Measurements from ENCODE around the gene SPARC.

The SPARC gene

DNA sequence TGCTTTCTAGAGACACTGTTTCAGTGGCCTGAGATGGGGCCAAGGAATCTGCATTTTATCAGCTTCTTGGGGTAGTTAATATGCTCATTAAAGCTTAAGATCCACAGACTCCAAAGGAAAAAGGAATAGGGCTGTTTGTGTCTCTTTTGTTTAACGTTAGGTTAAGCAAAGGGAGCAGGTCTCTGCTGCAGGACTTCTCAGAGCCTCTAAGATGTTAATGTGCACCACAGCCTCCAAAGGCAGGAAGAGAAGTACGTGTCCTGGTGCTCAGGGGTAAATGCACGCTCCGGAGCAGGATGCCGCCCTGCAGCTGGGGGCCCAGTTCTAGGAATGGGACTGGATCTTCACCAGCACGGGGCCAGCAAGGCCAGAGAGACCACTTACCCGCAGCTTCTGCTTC lies 19.6 kb downstream of the SPARC start:
- TF ChIP-seq, protein P1, sequence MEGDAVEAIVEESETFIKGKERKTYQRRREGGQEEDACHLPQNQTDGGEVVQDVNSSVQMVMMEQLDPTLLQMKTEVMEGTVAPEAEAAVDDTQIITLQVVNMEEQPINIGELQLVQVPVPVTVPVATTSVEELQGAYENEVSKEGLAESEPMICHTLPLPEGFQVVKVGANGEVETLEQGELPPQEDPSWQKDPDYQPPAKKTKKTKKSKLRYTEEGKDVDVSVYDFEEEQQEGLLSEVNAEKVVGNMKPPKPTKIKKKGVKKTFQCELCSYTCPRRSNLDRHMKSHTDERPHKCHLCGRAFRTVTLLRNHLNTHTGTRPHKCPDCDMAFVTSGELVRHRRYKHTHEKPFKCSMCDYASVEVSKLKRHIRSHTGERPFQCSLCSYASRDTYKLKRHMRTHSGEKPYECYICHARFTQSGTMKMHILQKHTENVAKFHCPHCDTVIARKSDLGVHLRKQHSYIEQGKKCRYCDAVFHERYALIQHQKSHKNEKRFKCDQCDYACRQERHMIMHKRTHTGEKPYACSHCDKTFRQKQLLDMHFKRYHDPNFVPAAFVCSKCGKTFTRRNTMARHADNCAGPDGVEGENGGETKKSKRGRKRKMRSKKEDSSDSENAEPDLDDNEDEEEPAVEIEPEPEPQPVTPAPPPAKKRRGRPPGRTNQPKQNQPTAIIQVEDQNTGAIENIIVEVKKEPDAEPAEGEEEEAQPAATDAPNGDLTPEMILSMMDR (IDR thresholded peaks at IDR 0.05; ENCODE audit: insufficient read depth, low read depth, low read length, missing control alignments) = no peak
- DNase-seq (ENCODE audit: low read depth) = no peak
- no peak overlapping the region for H3K4me3 ChIP-seq (ENCODE audit: low read length)

DNA sequence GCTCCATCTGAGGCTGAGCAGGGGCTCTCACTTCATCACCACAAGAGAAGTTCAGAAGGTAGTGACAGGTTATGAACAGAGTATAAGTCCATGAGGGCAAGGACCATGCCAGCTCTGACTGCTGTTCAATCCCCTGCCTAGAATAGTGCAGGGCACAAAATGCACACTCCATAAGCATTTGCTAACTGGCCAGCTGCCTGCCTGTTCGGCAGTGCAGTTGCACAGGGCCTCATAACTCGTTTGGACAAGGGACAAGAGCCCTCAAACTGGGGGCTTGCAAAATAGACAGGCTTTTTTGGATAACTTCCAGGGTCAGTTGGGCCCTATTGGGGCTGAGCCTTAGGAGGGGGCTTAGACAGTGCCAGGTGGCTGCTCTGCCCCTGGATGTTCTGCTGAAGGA lies 21.1 kb downstream of the SPARC start:
- DNase-seq (ENCODE audit: low read depth) = no peak
- H3K4me3 ChIP-seq (ENCODE audit: low read length) = no peak overlapping the region
- TF ChIP-seq, protein P1 (IDR thresholded peaks at IDR 0.05; ENCODE audit: insufficient read depth, low read depth, low read length, missing control alignments) = no peak

DNA sequence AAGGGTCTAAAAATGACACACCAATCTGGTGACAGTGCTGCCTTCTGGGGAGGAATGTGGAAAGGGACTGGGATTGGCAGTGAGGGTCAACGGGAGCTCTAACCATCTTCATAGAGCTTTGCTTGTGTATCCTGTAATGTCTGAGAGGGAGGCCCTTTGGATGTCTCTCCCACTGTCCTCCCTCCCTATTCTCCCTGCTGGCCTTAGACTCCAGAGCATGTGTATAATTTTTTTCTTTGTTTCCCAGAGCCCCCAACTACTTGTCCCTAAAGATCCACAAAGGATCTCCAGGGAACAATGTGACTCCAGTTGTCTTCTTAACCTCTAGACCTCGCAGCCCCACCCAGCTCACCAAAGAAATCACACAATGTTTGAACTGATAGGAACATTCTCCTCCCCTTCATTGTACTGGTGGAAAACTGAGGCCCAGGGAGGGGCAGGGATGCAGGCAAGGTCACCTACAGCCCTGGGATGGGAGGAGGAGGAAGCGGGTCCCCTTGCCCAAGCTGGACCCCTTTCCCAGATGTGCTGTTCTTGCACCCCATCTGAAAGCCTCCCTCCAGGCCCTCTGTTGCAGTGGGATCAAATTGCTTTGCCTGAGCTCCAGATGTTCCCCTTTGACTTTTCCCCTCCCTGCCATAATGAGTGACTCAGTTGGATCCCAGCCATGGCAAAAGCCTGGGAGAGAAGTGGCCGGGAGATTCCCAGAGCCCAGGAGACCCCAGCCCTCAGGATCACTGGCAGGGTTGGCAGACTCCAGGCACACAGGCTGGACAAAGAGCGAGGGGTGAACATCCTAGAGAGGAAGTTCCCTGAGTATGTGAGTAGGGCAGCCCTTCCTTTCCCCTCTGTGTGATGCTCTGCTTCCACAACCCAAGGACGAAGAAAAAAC lies 21.8 kb downstream of the SPARC start:
- TF ChIP-seq, protein P1 (IDR thresholded peaks at IDR 0.05; ENCODE audit: insufficient read depth, low read depth, low read length, missing control alignments) = no peak
- DNase-seq (ENCODE audit: low read depth) = no peak
- H3K4me3 ChIP-seq (ENCODE audit: low read length) = no peak overlapping the region

DNA sequence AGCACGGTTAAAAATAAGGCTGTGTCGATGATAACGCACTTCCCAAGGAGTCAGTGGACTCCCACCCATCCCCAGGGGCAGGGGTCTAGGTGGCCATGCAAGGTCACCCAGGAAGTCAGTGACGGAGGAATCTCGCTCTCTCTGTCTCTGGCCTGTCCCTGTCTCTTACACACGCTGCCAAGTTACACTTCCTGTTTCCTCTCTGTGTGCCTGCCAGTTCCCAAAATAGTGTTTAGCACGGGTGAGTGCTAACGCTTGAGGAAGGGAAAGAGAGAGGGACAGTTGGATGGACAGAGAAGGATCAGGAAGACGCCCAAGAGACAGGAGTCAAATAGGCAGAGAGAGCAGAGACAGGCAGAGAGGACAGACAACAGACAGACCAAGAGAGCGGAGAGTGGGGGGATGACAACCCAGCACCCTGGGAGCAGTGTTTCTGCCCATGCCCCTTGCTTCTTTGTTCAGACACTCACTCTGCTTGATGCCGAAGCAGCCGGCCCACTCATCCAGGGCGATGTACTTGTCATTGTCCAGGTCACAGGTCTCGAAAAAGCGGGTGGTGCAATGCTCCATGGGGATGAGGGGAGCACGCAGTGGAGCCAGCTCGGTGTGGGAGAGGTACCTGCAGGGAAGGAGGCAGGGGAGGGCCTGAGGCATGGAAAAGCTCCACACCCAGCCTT lies 23.0 kb downstream of the SPARC start:
- DNase-seq (ENCODE audit: low read depth) = no peak
- H3K4me3 ChIP-seq (ENCODE audit: low read length) = no peak overlapping the region
- TF ChIP-seq, protein P1 (IDR thresholded peaks at IDR 0.05; ENCODE audit: insufficient read depth, low read depth, low read length, missing control alignments) = no peak

DNA sequence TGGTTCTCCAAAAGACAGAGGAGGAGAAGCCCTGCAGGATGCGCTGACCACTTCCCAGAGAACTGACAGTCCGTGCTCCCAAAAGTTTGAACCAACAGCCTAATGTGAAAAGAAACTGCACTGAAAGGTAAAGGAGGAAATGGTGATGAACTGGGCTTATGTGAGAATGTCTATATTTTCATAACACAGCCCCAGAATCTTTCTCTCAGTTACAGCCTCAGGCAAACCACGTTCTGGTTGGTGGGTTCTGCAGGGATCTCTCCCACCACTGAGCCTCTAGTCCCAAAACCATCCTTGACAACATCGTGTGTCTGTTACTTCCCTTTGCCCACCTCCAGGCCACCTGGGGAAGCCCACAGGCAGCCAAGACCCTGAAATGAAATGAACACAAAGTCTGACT lies 23.9 kb downstream of the SPARC start:
- no peak overlapping the region for H3K4me3 ChIP-seq (ENCODE audit: low read length)
- DNase-seq (ENCODE audit: low read depth) = no peak
- TF ChIP-seq, protein P1 (IDR thresholded peaks at IDR 0.05; ENCODE audit: insufficient read depth, low read depth, low read length, missing control alignments) = no peak

DNA sequence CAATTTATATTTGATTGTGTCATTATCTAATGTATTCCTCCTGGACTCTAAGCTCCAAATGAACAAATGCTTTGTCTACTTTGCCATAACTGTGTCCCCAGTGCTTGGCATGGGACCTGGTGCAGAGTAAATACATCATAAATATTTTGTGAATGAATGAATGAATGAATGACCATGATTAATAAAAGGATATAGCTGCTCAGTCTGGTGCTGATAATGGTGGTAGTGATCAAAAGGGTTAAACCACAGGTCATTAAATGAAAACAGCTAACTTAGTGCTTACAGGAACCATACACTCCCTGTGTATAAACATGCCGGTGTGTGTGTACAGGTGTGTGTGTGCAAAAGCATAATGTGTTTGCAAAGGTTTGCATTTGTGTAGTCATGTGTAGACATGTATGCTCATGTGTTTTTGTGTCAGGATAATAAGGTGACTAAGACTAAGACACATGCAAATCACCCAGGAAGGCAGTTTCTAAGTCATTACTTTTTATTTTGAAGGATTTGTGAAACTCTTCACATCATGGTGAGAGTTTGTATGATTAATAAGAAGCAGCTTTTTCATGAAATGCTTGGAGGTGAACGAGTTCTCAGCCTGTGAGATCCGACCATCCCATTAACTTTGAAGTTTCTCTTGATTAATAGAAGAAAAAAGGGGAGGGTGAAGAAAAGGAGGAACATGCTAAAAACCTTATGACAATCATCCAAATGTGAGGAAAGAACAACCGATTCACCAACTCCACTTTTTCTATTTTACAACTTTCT lies 24.6 kb downstream of the SPARC start:
- TF ChIP-seq, protein P1 (IDR thresholded peaks at IDR 0.05; ENCODE audit: insufficient read depth, low read depth, low read length, missing control alignments) = no peak
- peak; percentile 72 for DNase-seq (ENCODE audit: low read depth)
- H3K4me3 ChIP-seq (ENCODE audit: low read length) = no peak overlapping the region
